SH-SY5Y (cell line): ENCODE measurements around the gene ARSJ.

Source experiments
- GATA2 ChIP-seq: IDR thresholded peaks from 2 replicates; pipeline ENCODE4 v1.6.1; 2011; ENCODE audit warnings: mild to moderate bottlenecking, low read depth, low read length
- GATA3 ChIP-seq: IDR thresholded peaks from 2 replicates; pipeline ENCODE4 v1.6.1; 2011; ENCODE audit warnings: low read depth, mild to moderate bottlenecking, low read length, moderate library complexity

ARSJ gene

GRCh38 chr4:113951263-113951662 lies 28.2 kb downstream of the ARSJ start:
- no peak for TF ChIP-seq GATA3
- TF ChIP-seq GATA2, result no peak

GRCh38 chr4:113950207-113950606 lies 29.2 kb downstream of the ARSJ start:
- TF ChIP-seq GATA2 (no peak), GATA3 (no peak)

GRCh38 chr4:113947484-113947883 lies 32.0 kb downstream of the ARSJ start:
- TF ChIP-seq GATA2 (no peak), GATA3 (no peak)

- TF ChIP-seq GATA3, result no peak
- no peak for TF ChIP-seq GATA2
Observed at GRCh38 chr4:113945906-113946305, 33.5 kb downstream of the ARSJ start.

GRCh38 chr4:113943863-113944262 lies 35.6 kb downstream of the ARSJ start:
- TF ChIP-seq GATA3 (no peak), GATA2 (no peak)

- TF ChIP-seq GATA2 (no peak), GATA3 (no peak)
Observed at GRCh38 chr4:113943085-113943484, 36.4 kb downstream of the ARSJ start.

GRCh38 chr4:113941836-113942235 lies 37.6 kb downstream of the ARSJ start:
- TF ChIP-seq GATA3 (no peak), GATA2 (no peak)

GRCh38 chr4:113935190-113935589 lies 44.3 kb downstream of the ARSJ start:
- TF ChIP-seq GATA2, result no peak
- TF ChIP-seq GATA3, result no peak

- TF ChIP-seq GATA2, result no peak
- no peak for TF ChIP-seq GATA3
Observed at GRCh38 chr4:113921089-113921794, 58.2 kb downstream of the ARSJ start.

GRCh38 chr4:113919611-113920010 lies 59.8 kb downstream of the ARSJ start:
- TF ChIP-seq GATA3 (no peak), GATA2 (no peak)

GRCh38 chr4:113919145-113919544 lies 60.3 kb downstream of the ARSJ start:
- TF ChIP-seq GATA2 (no peak), GATA3 (no peak)

- no peak for TF ChIP-seq GATA2
- TF ChIP-seq GATA3, result no peak
Observed at GRCh38 chr4:113908829-113909228, 70.6 kb downstream of the ARSJ start.

GRCh38 chr4:113907559-113907958 lies 71.9 kb downstream of the ARSJ start:
- TF ChIP-seq GATA2 (no peak), GATA3 (no peak)

- TF ChIP-seq GATA3 (no peak), GATA2 (no peak)
Observed at GRCh38 chr4:113905301-113905700, 74.1 kb downstream of the ARSJ start.

GRCh38 chr4:113904877-113905276 lies 74.6 kb downstream of the ARSJ start:
- TF ChIP-seq GATA2 (no peak), GATA3 (no peak)
